Fibroblast of pulmonary artery (primary cell): ENCODE data around the gene DENND5A.

ENCODE experiments used
- DNase-seq: peaks from one replicate; pipeline ENCODE4 v3.0.0-alpha.2; 2010; ENCODE audit warnings: low read depth
- H3K4me3 ChIP-seq: replicated peaks from 2 replicates; pipeline ENCODE4 v1.5.1; 2011; ENCODE audit warnings: low read depth, mild to moderate bottlenecking, control low read depth, low read length, moderate library complexity
- CTCF ChIP-seq: IDR thresholded peaks from 2 replicates; pipeline ENCODE4 v1.5.1; 2011; ENCODE audit warnings: mild to moderate bottlenecking, control low read depth, low read length, inconsistent platforms; ENCODE audit errors: missing control alignments

DENND5A gene

GRCh38 chr11:9148727-9149126 lies 116.4 kb downstream of the DENND5A start:
- no peak for TF ChIP-seq CTCF
- DNase-seq = no peak
- H3K4me3 ChIP-seq = no peak overlapping the region

- TF ChIP-seq CTCF = no peak
- no peak for DNase-seq
Observed at GRCh38 chr11:9148035-9148434, 117.1 kb downstream of the DENND5A start.

DNA sequence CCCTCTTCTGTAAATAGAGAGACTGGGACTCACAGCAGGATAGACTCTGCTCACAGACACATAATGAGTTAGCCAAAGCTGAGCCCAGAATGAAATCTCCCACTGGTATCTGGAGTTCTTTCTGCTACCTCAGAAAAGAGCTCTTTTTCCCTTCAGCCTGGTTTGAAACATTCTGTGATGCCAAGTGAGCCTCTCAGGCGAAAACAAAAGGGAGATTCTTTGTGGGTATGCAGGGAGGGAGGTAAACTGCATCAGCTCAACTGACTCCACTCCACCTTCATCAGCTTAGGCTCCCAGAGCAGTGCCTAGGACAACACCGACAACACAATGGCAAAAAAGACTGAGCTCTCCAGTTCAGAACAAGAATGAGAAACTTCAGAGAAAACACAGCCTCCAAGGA lies 118.7 kb downstream of the DENND5A start:
- DNase-seq = no peak
- H3K4me3 ChIP-seq = no peak overlapping the region
- no peak for TF ChIP-seq CTCF

More at GRCh38 chr11:9148035-9148434, 117.1 kb downstream of the DENND5A start:
- H3K4me3 ChIP-seq = no peak overlapping the region

DNA sequence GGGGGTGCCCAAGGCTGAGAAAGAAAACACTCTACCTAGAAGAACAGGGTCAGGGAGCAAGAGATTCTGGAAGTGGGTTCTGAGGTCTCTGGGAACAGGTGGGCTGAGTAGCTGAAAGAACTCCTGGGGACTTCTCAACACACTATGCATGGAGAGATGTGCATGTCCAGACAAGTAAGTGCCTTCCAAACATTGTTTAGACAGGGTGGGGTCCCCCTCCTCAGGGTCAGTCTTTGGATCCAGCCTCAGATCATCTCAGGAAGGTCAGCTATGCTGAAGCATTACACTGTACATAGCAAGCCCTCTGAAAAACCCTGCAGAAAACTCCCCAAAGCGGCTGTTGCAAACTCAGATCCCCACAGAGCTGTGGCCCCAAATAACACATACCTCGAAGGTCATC lies 119.9 kb downstream of the DENND5A start:
- no peak for DNase-seq
- H3K4me3 ChIP-seq = no peak overlapping the region
- no peak for TF ChIP-seq CTCF

DNA sequence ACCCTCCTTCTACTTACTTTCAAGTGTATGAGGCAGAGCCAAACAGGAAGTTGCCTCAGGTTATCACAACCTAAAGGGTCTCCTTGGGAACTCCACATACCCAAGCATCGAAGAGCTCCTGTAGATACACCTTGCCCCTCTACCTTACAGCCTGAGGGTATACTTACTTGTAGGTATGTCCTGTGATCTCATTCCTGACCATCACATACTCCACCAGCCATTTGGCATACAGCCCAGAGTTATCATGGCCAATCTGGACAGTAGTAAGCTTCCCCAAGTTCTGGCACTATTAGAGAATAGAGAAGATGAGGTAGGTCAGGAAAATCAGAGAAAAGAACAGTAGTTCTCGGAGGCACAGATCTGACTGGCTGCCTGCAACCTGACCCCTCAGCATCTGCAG lies 120.3 kb downstream of the DENND5A start:
- TF ChIP-seq CTCF = no peak
- H3K4me3 ChIP-seq = no peak overlapping the region

GRCh38 chr11:9143721-9144120 lies 121.4 kb downstream of the DENND5A start:
- DNase-seq = no peak
- H3K4me3 ChIP-seq = no peak overlapping the region
- no peak for TF ChIP-seq CTCF

More for the DNA sequence above, 120.3 kb downstream of the DENND5A start:
- DNase-seq = no peak

GRCh38 chr11:9142732-9143131 lies 122.4 kb downstream of the DENND5A start:
- no peak overlapping the region for H3K4me3 ChIP-seq
- no peak for TF ChIP-seq CTCF

More at GRCh38 chr11:9142732-9143131, 122.4 kb downstream of the DENND5A start:
- no peak for DNase-seq
